ENCODE measurements around the gene RABGAP1L.
"Not testable (repeated sequence)": the region's sequence is repeated elsewhere in the genome, so short reads cannot be mapped to it uniquely, and the experiment has no call there.

RABGAP1L gene

GRCh38 chr1:174243451-174244000, 84.2 kb downstream of the RABGAP1L start:
- TF ChIP-seq CTCF (IDR thresholded peaks at IDR 0.05; ENCODE audit: low read depth, low read length, missing control alignments): no peak
- DNase-seq (ENCODE audit: low read depth): no peak
- H3K4me3 ChIP-seq (ENCODE audit: low read depth, low read length): no peak overlapping the region

- H3K4me3 ChIP-seq (ENCODE audit: low read depth, low read length): no peak overlapping the region
- TF ChIP-seq CTCF (IDR thresholded peaks at IDR 0.05; ENCODE audit: low read depth, low read length, missing control alignments): no peak
- DNase-seq (ENCODE audit: low read depth): no peak
These were observed 84.7 kb downstream of the RABGAP1L start for GRCh38 chr1:174244017-174244416.

- TF ChIP-seq CTCF (IDR thresholded peaks at IDR 0.05; ENCODE audit: low read depth, low read length, missing control alignments): no peak
- DNase-seq (ENCODE audit: low read depth): no peak
- no peak overlapping the region for H3K4me3 ChIP-seq (ENCODE audit: low read depth, low read length)
These were observed 88.2 kb downstream of the RABGAP1L start for GRCh38 chr1:174247472-174247871.

- TF ChIP-seq CTCF (IDR thresholded peaks at IDR 0.05; ENCODE audit: low read depth, low read length, missing control alignments): no peak
- no peak overlapping the region for H3K4me3 ChIP-seq (ENCODE audit: low read depth, low read length)
- DNase-seq (ENCODE audit: low read depth): no peak
These were observed 88.7 kb downstream of the RABGAP1L start for GRCh38 chr1:174248041-174248440.

- not testable (repeated sequence) for H3K4me3 ChIP-seq (ENCODE audit: low read depth, low read length)
These were observed 97.1 kb downstream of the RABGAP1L start for GRCh38 chr1:174256386-174256785.

GRCh38 chr1:174258148-174258550, 98.8 kb downstream of the RABGAP1L start:
- no peak overlapping the region for H3K4me3 ChIP-seq (ENCODE audit: low read depth, low read length)
- no peak for DNase-seq (ENCODE audit: low read depth)
- TF ChIP-seq CTCF (IDR thresholded peaks at IDR 0.05; ENCODE audit: low read depth, low read length, missing control alignments): peak; percentile 44

More at GRCh38 chr1:174256386-174256785, 97.1 kb downstream of the RABGAP1L start:
- not testable (repeated sequence) for DNase-seq (ENCODE audit: low read depth)

- no peak for DNase-seq (ENCODE audit: low read depth)
- H3K4me3 ChIP-seq (ENCODE audit: low read depth, low read length): no peak overlapping the region
- peak; percentile 56 for TF ChIP-seq CTCF (IDR thresholded peaks at IDR 0.05; ENCODE audit: low read depth, low read length, missing control alignments)
These were observed 103.3 kb downstream of the RABGAP1L start for GRCh38 chr1:174262349-174263241.

Data from GM12864 (cell line).